GM18519 (cell line): ENCODE data around the gene CMTM8.

Experiments
- ATAC-seq: cut with Tn5 transposase; IDR thresholded peaks from one replicate; pipeline ENCODE4 v1.9.1; 2021; ENCODE audit warnings: mild to moderate bottlenecking, moderate library complexity; ENCODE audit not compliant: unreplicated experiment, low FRiP score

CMTM8 gene

GRCh38 chr3:32325927-32326326 is 87.4 kb downstream of the CMTM8 start:
- ATAC-seq: no peak

- ATAC-seq: no peak
These were observed 88.3 kb downstream of the CMTM8 start for GRCh38 chr3:32326795-32327194.

- ATAC-seq: no peak
These were observed 96.2 kb downstream of the CMTM8 start for GRCh38 chr3:32334675-32335074.

GRCh38 chr3:32335365-32336112 is 97.1 kb downstream of the CMTM8 start:
- ATAC-seq: no peak

GRCh38 chr3:32336113-32336498 is 97.6 kb downstream of the CMTM8 start:
- ATAC-seq: no peak

GRCh38 chr3:32337505-32337904 is 99.0 kb downstream of the CMTM8 start:
- ATAC-seq: no peak

- no peak for ATAC-seq
These were observed 101.6 kb downstream of the CMTM8 start for GRCh38 chr3:32340039-32340438.

GRCh38 chr3:32340611-32341365 is 102.3 kb downstream of the CMTM8 start:
- ATAC-seq: no peak

GRCh38 chr3:32347343-32348125 is 109.1 kb downstream of the CMTM8 start:
- ATAC-seq: no peak

- ATAC-seq: no peak
These were observed 110.7 kb downstream of the CMTM8 start for GRCh38 chr3:32349184-32349583.

- ATAC-seq: no peak
These were observed 114.1 kb downstream of the CMTM8 start for GRCh38 chr3:32352563-32352962.

GRCh38 chr3:32353351-32353750 is 114.9 kb downstream of the CMTM8 start:
- no peak for ATAC-seq

GRCh38 chr3:32354362-32354778 is 115.9 kb downstream of the CMTM8 start:
- no peak for ATAC-seq

- ATAC-seq: no peak
These were observed 117.3 kb downstream of the CMTM8 start for GRCh38 chr3:32355751-32356291.

- ATAC-seq: no peak
These were observed 121.4 kb downstream of the CMTM8 start for GRCh38 chr3:32359766-32360492.

GRCh38 chr3:32360493-32360827 is 122.0 kb downstream of the CMTM8 start:
- no peak for ATAC-seq

GRCh38 chr3:32366638-32367397 is 128.3 kb downstream of the CMTM8 start:
- ATAC-seq: no peak

GRCh38 chr3:32367442-32367841 is 129.0 kb downstream of the CMTM8 start:
- ATAC-seq: no peak

- ATAC-seq: no peak
These were observed 133.2 kb downstream of the CMTM8 start for GRCh38 chr3:32371461-32372212.
